K562 (cell line): Measurements from ENCODE around the gene ARHGAP26. TPM values are rescaled to one million over a fixed set of nuclear protein-coding genes. Genes with fewer than 3 reads are reported as not detected.
A peak's percentile ranks its signal among the peaks of the same experiment; 100 is the strongest.

Experiments used
- ATAC-seq: fragments of 200-7000 bp; cut with Tn5 transposase; 3 replicates; pipeline ENCODE4 v1.9.1; 2020; ENCODE audit warnings: moderate library complexity
- BruUV-seq: library from RNA; stranded (reverse); fragments of 400-500 nt; replicated peaks from 2 replicates; lab custom pipeline; 2021; lab: Mats Ljungman, UMichigan
- CTCF ChIA-PET: fragments of 300-600 bp; formaldehyde crosslinking; extraction: SDS; loops from one replicate; lab custom pipeline; 2021; ENCODE audit warnings: low intra/inter-chr PET ratio; lab: Yijun Ruan, JAX
- POLR2A ChIA-PET: fragments of 300-600, 350-650 bp; sonication (Branson Sonifier 250); formaldehyde crosslinking; extraction: SDS; loops from one replicate; lab custom pipeline; 2021; ENCODE audit warnings: antibody characterized with exemption, inconsistent platforms; lab: Yijun Ruan, JAX
- DNase-seq, 4 experiments: peaks; one replicate each; pipeline versions ENCODE4 v3.0.0 to v3.0.0-alpha.2; 2011 to 2018; ENCODE audit warnings: low spot score in 3 of 4, mixed read lengths in 3 of 4; ENCODE audit errors: extremely low read depth in 1 of 4
- FAIRE-seq: peaks from 2 replicates; lab custom pipeline; 2011; peaks lifted over from hg19 to GRCh38; lab: Jason Lieb, UNC
- H2AFZ ChIP-seq: 2 replicates; pipeline ENCODE4 v1.6.0; 2011; ENCODE audit warnings: low read depth, low read length, control low read depth, inconsistent platforms
- H3K27ac ChIP-seq: fragments of 200-600 bp; 3 replicates; pipeline ENCODE4 v1.8.0; 2011; ENCODE audit warnings: low read depth, mild to moderate bottlenecking, control low read depth, inconsistent platforms, low read length, moderate library complexity, mixed read lengths; ENCODE audit errors: extremely low read depth
- H3K27me3 ChIP-seq, 2 experiments: fragments of 300-600 bp in 1 of 2; 2 replicates in 1 of 2; 3 replicates in 1 of 2; pipeline versions ENCODE4 v1.6.0 to v1.8.0; 2011; ENCODE audit warnings: inconsistent platforms in 2 of 2, low read length in 2 of 2, mild to moderate bottlenecking in 1 of 2, mixed read lengths in 1 of 2, moderate library complexity in 1 of 2; ENCODE audit not compliant: control insufficient read depth in 2 of 2, insufficient read depth in 2 of 2
- H3K36me3 ChIP-seq: fragments of 300-600 bp; 3 replicates; pipeline ENCODE4 v1.8.0; 2011; ENCODE audit warnings: mild to moderate bottlenecking, low read length, inconsistent platforms; ENCODE audit not compliant: control insufficient read depth, insufficient read depth
- H3K4me1 ChIP-seq, 2 experiments: fragments of 200-600 bp in 1 of 2; replicated peaks in 1 of 2; 2 replicates in 1 of 2; 3 replicates in 1 of 2; pipeline versions ENCODE4 v1.5.1 to v1.8.0; 2011; ENCODE audit warnings: inconsistent platforms in 2 of 2, low read length in 2 of 2, mild to moderate bottlenecking in 1 of 2, mixed read lengths in 1 of 2, moderate library complexity in 1 of 2; ENCODE audit not compliant: control insufficient read depth in 2 of 2, insufficient read depth in 2 of 2
- H3K4me2 ChIP-seq: 2 replicates; pipeline ENCODE4 v1.6.1; 2011; ENCODE audit warnings: low read length, control low read depth, inconsistent platforms, mixed read lengths; ENCODE audit not compliant: insufficient read depth
- H3K4me3 ChIP-seq: fragments of 200-600 bp; sonication (generic), shearing (Covaris generic); 2 replicates; pipeline ENCODE4 v1.5.1; 2016; ENCODE audit warnings: control low read depth, inconsistent platforms
- H3K79me2 ChIP-seq: fragments of 200-600 bp; 3 replicates; pipeline ENCODE4 v1.8.0; 2011; ENCODE audit warnings: low read length, inconsistent platforms; ENCODE audit not compliant: control insufficient read depth, insufficient read depth
- H3K9ac ChIP-seq, 2 experiments: 2 replicates each; pipeline versions ENCODE4 v1.6.0 to v1.6.1; 2011; ENCODE audit warnings: low read depth in 2 of 2, low read length in 2 of 2, control low read depth in 1 of 2, inconsistent platforms in 1 of 2, mild to moderate bottlenecking in 1 of 2, mixed read lengths in 1 of 2; ENCODE audit not compliant: insufficient read depth in 1 of 2
- H3K9me1 ChIP-seq: one replicate; pipeline ENCODE4 v1.6.0; 2011; ENCODE audit warnings: inconsistent platforms, mild to moderate bottlenecking, low read length, moderate library complexity; ENCODE audit not compliant: control insufficient read depth, insufficient read depth
- H3K9me3 ChIP-seq: replicated peaks from 2 replicates; pipeline ENCODE4 v1.5.1; 2011; ENCODE audit warnings: low read depth, low read length, inconsistent platforms; ENCODE audit not compliant: control insufficient read depth, insufficient read depth
- H4K20me1 ChIP-seq: replicated peaks from 2 replicates; pipeline ENCODE4 v1.6.1; 2011; ENCODE audit warnings: low read length, inconsistent platforms, mixed read lengths; ENCODE audit not compliant: control insufficient read depth, insufficient read depth
- CREB1 ChIP-seq, 2 experiments: sonication (generic) in 1 of 2; formaldehyde crosslinking in 1 of 2; IDR thresholded peaks; 2 replicates each; pipeline versions ENCODE4 v1.6.1 to v1.8.0; 2012 to 2022; ENCODE audit warnings: inconsistent platforms in 1 of 2, mild to moderate bottlenecking in 1 of 2, missing genetic modification reagents in 1 of 2, moderate library complexity in 1 of 2
- MTF1 ChIP-seq: fragments of 250-450 bp; sonication (Bioruptor Pico); IDR thresholded peaks from 2 replicates; pipeline ENCODE4 v1.9.0; 2021; ENCODE audit warnings: moderate library complexity, mild to moderate bottlenecking, inconsistent platforms, borderline replicate concordance
- ZKSCAN8 ChIP-seq: fragments of 200-800 bp; sonication (Bioruptor generic); IDR thresholded peaks from 2 replicates; pipeline ENCODE4 v1.6.1; 2016; ENCODE audit warnings: missing genetic modification characterization, missing compliant biosample characterization
- ZNF274 ChIP-seq: IDR thresholded peaks from 2 replicates; pipeline ENCODE4 v1.6.1; 2011; ENCODE audit warnings: low read depth, mild to moderate bottlenecking, low read length, moderate library complexity, borderline replicate concordance
- WGBS: fragments of 100-300 bp; shearing (Covaris generic); methylation state at CpG from one replicate; pipeline ENCODE4 v1.1.6; 2016; ENCODE audit warnings: low coverage, mixed read lengths; ENCODE audit not compliant: insufficient coverage; ENCODE audit errors: missing lambda C conversion rate; 5-methylcytosine and 5-hydroxymethylcytosine counted together
- in situ Hi-C: fragments of 300-500 bp; cut with MboI; formaldehyde crosslinking; loops from 4 replicates; pipeline ENCODE4 v1.15.0; 2018; ENCODE audit warnings: inconsistent platforms, mixed read lengths
- intact Hi-C: fragments of 100-400 bp; cut with micrococcal nuclease; formaldehyde crosslinking; loops from 2 replicates; pipeline ENCODE4 v1.14.2; 2022
- polyA plus RNA-seq, 8 experiments: library from polyadenylated mRNA; depleted of rRNA in 4 of 8; stranded (reverse) in 5 of 8; unstranded in 3 of 8; fragments of >200 nt; fragmentation: Nextera tagmentation in 2 of 8; fragmentation: Illumina TruSeq in 1 of 8; extraction: Ambion mirVana in 2 of 8; extraction: Trizol in 1 of 8; gene quantifications; 2 replicates each; pipeline versions ENCODE4 v1.2.1 to v1.2.3, GENCODE V29; 2011 to 2014; ENCODE audit warnings: inconsistent platforms in 1 of 8, missing spikeins in 1 of 8
- total RNA-seq, 7 experiments: library from RNA; depleted of rRNA in 6 of 7; stranded (reverse); fragments of >200 nt in 6 of 7; fragmentation: Illumina TruSeq in 2 of 7; extraction: Trizol in 2 of 7; gene quantifications; 2 replicates each; pipeline versions ENCODE4 v1.2.1 to v1.2.3, GENCODE V29; 2011 to 2021; ENCODE audit warnings: low replicate concordance in 1 of 7

The ARHGAP26 gene
- total and polyA plus RNA-seq, 9 of the 15 experiments (the other 6 are each of a cell fraction or from before 2014, with no cell fraction given) = 0.13 to 1.1 (median 0.55) TPM

GRCh38 chr5:142971303-142972013, 201.3 kb downstream of the ARHGAP26 start:
- intact Hi-C loops (no loop called here), in situ Hi-C loops (no loop called here)
- no peak overlapping the region for H3K9ac ChIP-seq
- no peaks in the 10 kb centered on the region for H3K79me2 ChIP-seq
- ChIA-PET CTCF (interaction anchor here (0.6 kb wide), 1 partner anchor 105 kb away, joined by 3 read pairs; no protein-coding TSS in a partner anchor), POLR2A (no interaction called here)
- H3K4me3 ChIP-seq = no peak overlapping the region
- ATAC-seq (no peak), DNase-seq (no peak), FAIRE-seq (no peak)
- no peaks in the 10 kb centered on the region for H4K20me1 ChIP-seq
- BruUV-seq = no TSS peak
- H3K9me3 ChIP-seq = no peaks in the 10 kb centered on the region
- H3K4me2 ChIP-seq = no peak overlapping the region
- H2AFZ ChIP-seq = no peak overlapping the region
- H3K9me1 ChIP-seq = no peaks in the 10 kb centered on the region
- no peaks in the 10 kb centered on the region for H3K4me1 ChIP-seq
- H3K27ac ChIP-seq = no peak overlapping the region
- under 1% methylated on average over 11 of the region's 11 CpGs for WGBS
- H3K27me3 ChIP-seq = peaks cover 3 to 9% of the 10 kb centered on the region in 2 experiments; a peak in 3 of 5 replicates
- TF ChIP-seq CREB1 (IDR thresholded peaks at IDR 0.05) = no peak
- TF ChIP-seq CREB1 (CRISPR knock-in tag; IDR thresholded peaks at IDR 0.05) = no peak
- peak; percentile 46; the same call in 1 of the 2 replicates for TF ChIP-seq ZKSCAN8
- no peak for TF ChIP-seq MTF1 (CRISPR knock-in tag)
- TF ChIP-seq ZNF274 = no peak
- TF ChIP-seq, all 486 proteins: peak for 1
- no peaks in the 10 kb centered on the region for H3K36me3 ChIP-seq
